H1 (cell line): Measurements from ENCODE around the gene MVK. TPM values are rescaled to one million over a fixed set of nuclear protein-coding genes. Genes with fewer than 3 reads are reported as not detected.

Experiments
- CTCF ChIA-PET: fragments of 300-600 bp; sonication (Branson Sonifier 250); formaldehyde crosslinking; loops from one replicate; lab custom pipeline; 2021; ENCODE audit not compliant: partially characterized antibody; lab: Charles Lee
- POLR2A ChIA-PET: fragments of 300-600 bp; sonication (Branson Sonifier 250); formaldehyde crosslinking; loops from one replicate; lab custom pipeline; 2021; ENCODE audit warnings: inconsistent platforms; ENCODE audit not compliant: partially characterized antibody; lab: Charles Lee
- DNase-seq, 2 experiments: peaks; one replicate each; pipeline versions ENCODE4 v3.0.0 to v3.0.0-alpha.2; 2010 to 2022; ENCODE audit warnings: low spot score in 2 of 2, low read depth in 1 of 2, mixed read lengths in 1 of 2
- FAIRE-seq: peaks from 2 replicates; lab custom pipeline; 2011; peaks lifted over from hg19 to GRCh38; lab: Jason Lieb, UNC
- H2AFZ ChIP-seq: 2 replicates; pipeline ENCODE4 v1.8.1; 2012; ENCODE audit warnings: low read length, inconsistent platforms
- H2AK5ac ChIP-seq: 2 replicates; pipeline ENCODE4 v1.6.1; 2013; ENCODE audit warnings: low read depth, low read length
- H2BK120ac ChIP-seq: replicated peaks from 2 replicates; pipeline ENCODE3; 2013; ENCODE audit warnings: low read depth, low read length, inconsistent platforms
- H2BK12ac ChIP-seq: 2 replicates; pipeline ENCODE4 v1.6.1; 2013; ENCODE audit warnings: low read depth, low read length
- H2BK15ac ChIP-seq: 2 replicates; pipeline ENCODE4 v1.6.1; 2013; ENCODE audit warnings: low read length
- H2BK20ac ChIP-seq: 2 replicates; pipeline ENCODE4 v1.6.1; 2013; ENCODE audit warnings: low read length
- H2BK5ac ChIP-seq: 2 replicates; pipeline ENCODE4 v1.6.1; 2013; ENCODE audit warnings: low read depth, low read length
- H3K14ac ChIP-seq: 2 replicates; pipeline ENCODE4 v1.6.1; 2013; ENCODE audit warnings: inconsistent platforms; ENCODE audit not compliant: insufficient read length
- H3K18ac ChIP-seq: 2 replicates; pipeline ENCODE4 v1.6.1; 2013; ENCODE audit warnings: low read length; ENCODE audit errors: extremely low read depth
- H3K23ac ChIP-seq: 2 replicates; pipeline ENCODE4 v1.6.1; 2013; ENCODE audit warnings: inconsistent platforms; ENCODE audit not compliant: insufficient read length
- H3K23me2 ChIP-seq: 2 replicates; pipeline ENCODE4 v1.6.1; 2013; ENCODE audit warnings: low read depth, low read length
- H3K27ac ChIP-seq: 2 replicates; pipeline ENCODE4 v1.6.1; 2011; ENCODE audit warnings: low read depth, low read length, inconsistent platforms
- H3K27me3 ChIP-seq, 4 experiments: replicated peaks in 1 of 4; 1 replicate in 1 of 4; 2 replicates in 3 of 4; pipeline versions ENCODE4 v1.6.1 to v1.8.1; 2011 to 2013; ENCODE audit warnings: low read length in 3 of 4, mild to moderate bottlenecking in 3 of 4, inconsistent platforms in 2 of 4, mixed read lengths in 2 of 4, moderate library complexity in 1 of 4; ENCODE audit not compliant: control insufficient read depth in 3 of 4, insufficient read depth in 3 of 4; ENCODE audit errors: extremely low read depth in 1 of 4
- H3K36me3 ChIP-seq, 4 experiments: 2 replicates each; pipeline versions ENCODE4 v1.6.1 to v1.8.1; 2011 to 2013; ENCODE audit warnings: mild to moderate bottlenecking in 4 of 4, low read length in 3 of 4, moderate library complexity in 2 of 4, control low read depth in 1 of 4, inconsistent platforms in 1 of 4; ENCODE audit not compliant: insufficient read depth in 4 of 4, control insufficient read depth in 2 of 4
- H3K4ac ChIP-seq: replicated peaks from 2 replicates; pipeline ENCODE3; 2013; ENCODE audit warnings: low read length, low read depth, mixed read lengths, inconsistent platforms; ENCODE audit not compliant: insufficient read length
- H3K4me1 ChIP-seq, 4 experiments: replicated peaks in 1 of 4; 1 replicate in 1 of 4; 2 replicates in 3 of 4; pipeline versions ENCODE4 v1.6.1 to v1.8.1; 2011 to 2013; ENCODE audit warnings: low read length in 3 of 4, inconsistent platforms in 2 of 4, mixed read lengths in 1 of 4; ENCODE audit not compliant: insufficient read depth in 4 of 4, control insufficient read depth in 3 of 4
- H3K4me2 ChIP-seq, 2 experiments: 2 replicates each; pipeline versions ENCODE4 v1.6.1 to v1.8.1; 2011 to 2013; ENCODE audit warnings: low read depth in 2 of 2, low read length in 2 of 2, control low read depth in 1 of 2, inconsistent platforms in 1 of 2, mild to moderate bottlenecking in 1 of 2; ENCODE audit not compliant: insufficient read depth in 1 of 2
- H3K4me3 ChIP-seq, 4 experiments: fragments of 200-600, 300-600 bp in 1 of 4; sonication (generic), shearing (Covaris generic), sonication (Bioruptor Twin) in 1 of 4; 2 replicates each; pipeline versions ENCODE4 v1.5.1 to v1.8.1; 2011 to 2016; ENCODE audit warnings: low read length in 4 of 4, low read depth in 3 of 4, control low read depth in 2 of 4, inconsistent platforms in 2 of 4, mild to moderate bottlenecking in 2 of 4, mixed read lengths in 1 of 4, moderate library complexity in 1 of 4; ENCODE audit not compliant: insufficient read depth in 2 of 4; ENCODE audit errors: extremely low read depth in 1 of 4
- H3K56ac ChIP-seq: replicated peaks from 2 replicates; pipeline ENCODE3; 2013; ENCODE audit warnings: low read depth, mild to moderate bottlenecking, mixed read lengths, low read length, inconsistent platforms; ENCODE audit not compliant: insufficient read length
- H3K79me1 ChIP-seq: 2 replicates; pipeline ENCODE4 v1.6.1; 2013; ENCODE audit warnings: low read depth, low read length, control low read depth
- H3K79me2 ChIP-seq, 2 experiments: 2 replicates each; pipeline versions ENCODE4 v1.6.1 to v1.8.1; 2012 to 2013; ENCODE audit warnings: low read length in 2 of 2, mild to moderate bottlenecking in 2 of 2, inconsistent platforms in 1 of 2; ENCODE audit not compliant: insufficient read depth in 2 of 2, control insufficient read depth in 1 of 2
- H3K9ac ChIP-seq, 4 experiments: replicated peaks in 1 of 4; 1 replicate in 1 of 4; 2 replicates in 3 of 4; pipeline versions ENCODE4 v1.6.1 to v1.8.1; 2011 to 2013; ENCODE audit warnings: low read depth in 3 of 4, low read length in 3 of 4, control low read depth in 2 of 4, mild to moderate bottlenecking in 2 of 4, moderate library complexity in 2 of 4, inconsistent platforms in 1 of 4; ENCODE audit errors: extremely low read depth in 1 of 4
- H3K9me3 ChIP-seq, 2 experiments: 2 replicates each; pipeline versions ENCODE4 v1.6.1 to v1.8.1; 2012 to 2013; ENCODE audit warnings: mild to moderate bottlenecking in 2 of 2, moderate library complexity in 2 of 2, control low read depth in 1 of 2, inconsistent platforms in 1 of 2, low read depth in 1 of 2, low read length in 1 of 2, mixed read lengths in 1 of 2; ENCODE audit not compliant: insufficient read depth in 2 of 2
- H4K20me1 ChIP-seq, 2 experiments: replicated peaks in 1 of 2; 2 replicates each; pipeline versions ENCODE3 to v1.8.1; 2011 to 2013; ENCODE audit warnings: inconsistent platforms in 2 of 2, low read length in 2 of 2, mild to moderate bottlenecking in 1 of 2; ENCODE audit not compliant: insufficient read depth in 2 of 2, control insufficient read depth in 1 of 2
- H4K5ac ChIP-seq: 2 replicates; pipeline ENCODE4 v1.6.1; 2013; ENCODE audit warnings: low read length, low read depth, mixed read lengths, inconsistent platforms; ENCODE audit not compliant: insufficient read length
- H4K8ac ChIP-seq: 2 replicates; pipeline ENCODE4 v1.8.0; 2013; ENCODE audit warnings: mild to moderate bottlenecking, moderate library complexity, low read length, inconsistent platforms; ENCODE audit not compliant: insufficient read depth; ENCODE audit errors: extremely low read depth
- H4K91ac ChIP-seq: replicated peaks from 2 replicates; pipeline ENCODE3; 2013; ENCODE audit warnings: low read length, mixed read lengths, inconsistent platforms; ENCODE audit not compliant: insufficient read length
- POLR2A ChIP-seq, 2 experiments: IDR thresholded peaks; 1 replicate in 1 of 2; 2 replicates in 1 of 2; pipeline ENCODE4 v1.6.1; 2011; ENCODE audit warnings: low read depth in 2 of 2, low read length in 2 of 2, mild to moderate bottlenecking in 2 of 2; ENCODE audit errors: control extremely low read depth in 1 of 2
- POLR2AphosphoS5 ChIP-seq: IDR thresholded peaks from 2 replicates; pipeline ENCODE4 v1.6.1; 2011; ENCODE audit warnings: low read depth, low read length
- RAD21 ChIP-seq, 2 experiments: IDR thresholded peaks in 1 of 2; conservative IDR thresholded peaks in 1 of 2; 2 replicates each; pipeline ENCODE4 v1.6.1; 2011; ENCODE audit warnings: low read depth in 2 of 2, low read length in 2 of 2, improper control_type of control experiment in 1 of 2, inconsistent platforms in 1 of 2, mild to moderate bottlenecking in 1 of 2, moderate library complexity in 1 of 2
- SIRT6 ChIP-seq: IDR thresholded peaks from one replicate; pipeline ENCODE4 v1.7.1; 2012; ENCODE audit warnings: low read length, inconsistent platforms
- SP1 ChIP-seq: IDR thresholded peaks from 2 replicates; pipeline ENCODE4 v1.6.1; 2011; ENCODE audit warnings: low read depth, low read length
- SP4 ChIP-seq: IDR thresholded peaks from 2 replicates; pipeline ENCODE4 v1.6.1; 2012; ENCODE audit warnings: low read length, inconsistent platforms
- TAF1 ChIP-seq: IDR thresholded peaks from 2 replicates; pipeline ENCODE4 v1.6.1; 2011; ENCODE audit warnings: mild to moderate bottlenecking, low read depth, low read length
- TEAD4 ChIP-seq: IDR thresholded peaks from 2 replicates; pipeline ENCODE4 v1.6.1; 2012; ENCODE audit warnings: low read depth, low read length, inconsistent platforms, mixed read lengths
- ZNF274 ChIP-seq: IDR thresholded peaks from 2 replicates; pipeline ENCODE4 v1.7.0; 2012; ENCODE audit warnings: low read length, borderline replicate concordance; ENCODE audit errors: extremely low read depth
- WGBS, 2 experiments: shearing (Covaris generic) in 1 of 2; methylation state at CpG; one replicate each; pipeline versions ENCODE4 v1.1.6 to v1.1.7; 2013 to 2015; ENCODE audit warnings: low lambda C conversion rate in 2 of 2, mixed read lengths in 2 of 2, inconsistent platforms in 1 of 2, low coverage in 1 of 2, missing lambda C conversion rate in 1 of 2; ENCODE audit not compliant: insufficient replicate concordance in 2 of 2, insufficient coverage in 1 of 2, insufficient read length in 1 of 2; ENCODE audit errors: extremely low coverage in 1 of 2, missing lambda C conversion rate in 1 of 2; 5-methylcytosine and 5-hydroxymethylcytosine counted together
- long read RNA-seq, 2 experiments: library from RNA in 1 of 2; library from capped mRNA in 1 of 2; stranded (forward); transcript quantifications; one replicate each; pipeline ENCODE4 v2.0.0, GENCODE V29; 2021; ENCODE audit warnings: inconsistent platforms in 1 of 2
- polyA minus RNA-seq, 3 experiments: library from RNA; depleted of rRNA, polyadenylated mRNA; stranded (reverse); fragments of >200 nt; gene quantifications; 1 replicate in 2 of 3; 2 replicates in 1 of 3; pipeline ENCODE4 v1.2.3, GENCODE V29; 2011
- polyA plus RNA-seq, 7 experiments: library from polyadenylated mRNA; depleted of rRNA in 3 of 7; stranded (reverse) in 5 of 7; unstranded in 2 of 7; fragments of >200 nt in 5 of 7; fragments of 200-250 nt in 2 of 7; gene quantifications; 1 replicate in 5 of 7; 2 replicates in 1 of 7; 4 replicates in 1 of 7; pipeline versions ENCODE4 v1.2.1 to v1.2.3, GENCODE V29; 2011 to 2013; ENCODE audit warnings: missing spikeins in 2 of 7, mixed read lengths in 2 of 7
- total RNA-seq: library from RNA; stranded (reverse); fragmentation: NEBNext Ultra II Directional; extraction: Animal tissue kit (Norgen Biotek cat#: 25700); gene quantifications from 2 replicates; pipeline ENCODE4 v1.2.1, GENCODE V29; 2021

The MVK gene
- total RNA-seq (15.7 and 17.0 TPM in 2 replicates), polyA plus RNA-seq (2011; rRNA removed) (20.9 and 21.5 TPM in 2 replicates), polyA minus RNA-seq (2011; rRNA and poly(A)+ RNA removed) (11.4 and 17.2 TPM in 2 replicates)
- 14.7 TPM for polyA plus RNA-seq (2011; cell fraction: cytosol; rRNA removed)
- polyA plus RNA-seq (2011; cell fraction: nucleus; rRNA removed), result 20.3 TPM
- 13.6 to 17.0 TPM (median 14.5 TPM) in 4 replicates for polyA plus RNA-seq (2012, experiment 1 of 2)
- 12.2 TPM for polyA plus RNA-seq (2012, experiment 2 of 2)
- 14.5 TPM for polyA plus RNA-seq (2013, experiment 1 of 2)
- polyA plus RNA-seq (2013, experiment 2 of 2), result 16.0 TPM
- 5.5 TPM for polyA minus RNA-seq (2011; cell fraction: cytosol; rRNA and poly(A)+ RNA removed)
- 14.6 TPM for polyA minus RNA-seq (2011; cell fraction: nucleus; rRNA and poly(A)+ RNA removed)
- long read RNA-seq, experiment 1, full-length matches to known transcripts, result 12 of 22 reads
- long read RNA-seq, experiment 1, partial matches to known transcripts, result 5 of 22 reads
- long read RNA-seq, experiment 1, other reads (novel, unspliced or antisense), result 5 of 22 reads
- long read RNA-seq, experiment 2, partial matches to known transcripts, result 1 of 3 reads
- long read RNA-seq, experiment 2, other reads (novel, unspliced or antisense), result 0 of 3 reads

DNA sequence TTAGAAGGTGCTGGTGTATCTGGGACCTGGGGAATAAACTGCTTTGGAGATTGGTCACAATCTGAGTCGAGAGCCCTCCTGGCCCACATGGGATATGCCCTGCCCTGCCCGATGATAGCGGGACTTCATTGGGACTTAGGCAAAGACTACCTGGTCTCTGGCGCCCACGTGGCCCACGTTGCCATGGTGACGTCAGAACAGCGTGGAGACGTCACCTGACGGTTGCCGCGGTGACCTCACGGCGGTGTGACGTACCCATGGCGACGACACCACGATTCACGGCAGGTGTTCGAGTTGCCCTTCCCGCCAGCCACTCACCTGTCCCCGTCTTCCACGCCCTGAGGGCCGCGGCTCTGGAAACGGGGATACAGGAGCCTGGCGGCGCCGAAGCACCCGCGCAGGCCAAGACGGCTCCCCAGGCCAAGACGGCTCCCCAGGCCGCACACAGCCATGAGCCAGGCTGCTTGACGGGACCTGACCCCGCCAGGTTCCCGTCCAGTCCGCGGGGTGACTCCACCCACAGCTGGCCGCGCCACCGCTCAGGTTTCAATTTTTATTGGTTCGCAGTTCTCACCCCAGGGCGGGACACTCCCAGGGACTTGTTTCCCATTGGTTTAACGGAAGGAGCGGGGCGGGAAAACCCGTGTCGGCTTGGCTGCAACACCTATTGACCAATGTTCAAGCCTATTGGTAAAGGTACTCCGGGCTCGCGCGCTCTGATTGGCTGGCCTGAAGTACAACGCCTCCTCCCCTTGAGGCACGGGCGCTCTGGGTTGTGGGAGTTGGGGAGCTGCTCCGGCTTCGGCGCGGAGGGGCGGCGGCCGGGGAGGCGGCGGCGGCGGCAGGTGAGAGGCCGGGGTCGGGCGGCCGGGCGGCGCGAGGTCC, at the start of gene MVK, which contains the start of gene MMAB:
Gene MVK, plus strand, starts transcription at position 766 of the 885 bp plus-strand sequence. CDS start 1,029 bp downstream, outside the sequence.
Gene MMAB, minus strand, starts transcription at position 476 of the 885 bp plus-strand sequence. Its CDS starts 24 bp downstream, at position 452.
- H2BK15ac ChIP-seq, result peak within 1 kb of the TSS; percentile 25; the same call in 1 of the 2 replicates
- H3K9me3 ChIP-seq, result no peaks in the 10 kb centered on the region
- H2BK12ac ChIP-seq, result peak within 1 kb of the TSS; percentile 88
- peak within 1 kb of the TSS; percentile 88 for H2AFZ ChIP-seq
- peak within 1 kb of the TSS; percentile 97 for H4K91ac ChIP-seq
- H3K79me1 ChIP-seq, result no peaks in the 10 kb centered on the region
- H3K14ac ChIP-seq, result no peak within 1 kb of the TSS
- peak within 1 kb of the TSS; percentile 93 for H3K56ac ChIP-seq
- H2BK5ac ChIP-seq, result peak within 1 kb of the TSS; percentile 99
- H3K23me2 ChIP-seq, result peaks cover 5% of the 10 kb centered on the region; the same call in 1 of the 2 replicates
- 5% methylated on average over 56 of the region's 74 CpGs; no CpG with 5 or more reads in 1 of the 2 experiments for WGBS, 2 experiments
- H3K18ac ChIP-seq, result peak within 1 kb of the TSS; percentile 98
- peaks cover 0 to 6% of the 10 kb centered on the region in 2 experiments; a peak in 1 of 4 replicates for H3K79me2 ChIP-seq
- peak within 1 kb of the TSS; percentile 92 for H4K5ac ChIP-seq
- H3K27me3 ChIP-seq, result no peaks in the 10 kb centered on the region
- peaks cover 0 to 2% of the 10 kb centered on the region in 2 experiments for H4K20me1 ChIP-seq
- peak within 1 kb of the TSS; percentile 80 to 87 (median 81) for H3K4me3 ChIP-seq
- H2BK20ac ChIP-seq, result no peak within 1 kb of the TSS
- CTCF ChIA-PET, result interaction anchor here (0.8 to 3.6 kb wide), 12 partner anchors 8 to 232 kb away, joined by 3 to 18 read pairs (median 4); no protein-coding TSS in a partner anchor
- peak within 1 kb of the TSS; percentile 39 for H3K4ac ChIP-seq
- H3K9ac ChIP-seq, result peak within 1 kb of the TSS; percentile 55 to 69 (median 68)
- no peak within 1 kb of the TSS for H2AK5ac ChIP-seq
- DNase-seq, result peak; percentile 96 to 99
- FAIRE-seq, result peak; percentile 28
- H3K4me1 ChIP-seq, result peaks cover 2 to 4% (median 3%) of the 10 kb centered on the region in 4 experiments; a peak in 4 of 7 replicates
- POLR2A ChIA-PET, result interaction anchor here (0.9 to 3.0 kb wide), 5 partner anchors 10 to 111 kb away, joined by 3 to 13 read pairs (median 5); no protein-coding TSS in a partner anchor
- peak within 1 kb of the TSS; percentile 91 for H3K27ac ChIP-seq
- H3K36me3 ChIP-seq, result peaks cover 9 to 26% (median 15%) of the 10 kb centered on the region in 4 experiments; a peak in 7 of 8 replicates
- no peak within 1 kb of the TSS for H3K23ac ChIP-seq
- H3K4me2 ChIP-seq, result peak within 1 kb of the TSS; percentile 94 to 97
- H2BK120ac ChIP-seq, result peak within 1 kb of the TSS; percentile 69
- peak within 1 kb of the TSS; percentile 98; the same call in 1 of the 2 replicates for H4K8ac ChIP-seq
- TF ChIP-seq SIRT6 (no peak), SP1 (peak; percentile 95), POLR2AphosphoS5 (peak; percentile 83), ZNF274 (no peak), TAF1 (peak; percentile 65), SP4 (no peak), RAD21 (IDR thresholded peaks at IDR 0.05 in 1 of 2, conservative IDR thresholded peaks at IDR 0.05 in 1 of 2; ENCODE audit: low read depth in 2 of 2, low read length in 2 of 2) (no peak), POLR2A (IDR thresholded peaks at IDR 0.05; ENCODE audit: control extremely low read depth in 1 of 2, low read depth in 2 of 2, low read length in 2 of 2) (peak in 1 of 2 experiments; percentile 81; a peak in 2 of 3 replicates), TEAD4 (no peak)
